Liver (tissue), 4 donors: Measurements from ENCODE around the gene SYCN. TPM values are rescaled to one million over a fixed set of nuclear protein-coding genes. Genes with fewer than 3 reads are reported as not detected.

Experiments
- polyA plus RNA-seq, 2 donors: library from polyadenylated mRNA; stranded (reverse) in 1 of 2; unstranded in 1 of 2; fragments of 200-250 nt in 1 of 2; fragments of >200 nt in 1 of 2; fragmentation: Nextera tagmentation in 1 of 2; extraction: Ambion mirVana in 1 of 2; gene quantifications; one replicate each; pipeline versions ENCODE4 v1.2.1 to v1.2.3, GENCODE V29; 2013 to 2015
- total RNA-seq, 2 donors: library from RNA; depleted of rRNA; stranded (reverse); fragments of >200 nt; gene quantifications; one replicate each; pipeline ENCODE4 v1.2.3, GENCODE V29; 2014
- donor health status: healthy.
- donor health status: healthy.
- donor health status: healthy.

The SYCN gene
- total and polyA plus RNA-seq, 4 donors: not detected

Other genes starting within 250 kb of the SYCN start
- 10 to 100 TPM; 21.3 to 31.9 TPM for gene FBXO17, start 228.5 kb downstream of the SYCN start, total RNA-seq
- gene FBXO17, start 228.5 kb downstream of the SYCN start, polyA plus RNA-seq: 10 to 100 TPM; 19.7 to 25.6 TPM
- gene FBXO27, start 171.7 kb downstream of the SYCN start, total RNA-seq: 1 to 10 TPM; 3.1 to 4.3 TPM
- 1 to 10 TPM; 2.1 to 5.0 TPM for gene FBXO27, start 171.7 kb downstream of the SYCN start, polyA plus RNA-seq
- gene ACP7, start 119.9 kb downstream of the SYCN start, total RNA-seq: under 1 TPM in 1 of 2 donors, not detected in 1; 0.05 TPM
- not detected for gene ACP7, start 119.9 kb downstream of the SYCN start, polyA plus RNA-seq
- 1 to 10 TPM; 5.4 to 9.5 TPM for gene PAK4, start 78.5 kb downstream of the SYCN start, total RNA-seq
- 10 to 100 TPM in 1 of 2 donors, 1 to 10 TPM in 1; 6.0 to 16.6 TPM for gene PAK4, start 78.5 kb downstream of the SYCN start, polyA plus RNA-seq
- not detected for gene NCCRP1, start 7.3 kb downstream of the SYCN start, total RNA-seq
- not detected for gene NCCRP1, start 7.3 kb downstream of the SYCN start, polyA plus RNA-seq
- gene IFNL3, start 40.7 kb upstream of the SYCN start, total RNA-seq: not detected
- not detected for gene IFNL3, start 40.7 kb upstream of the SYCN start, polyA plus RNA-seq
- gene IFNL4, start 44.6 kb upstream of the SYCN start, total RNA-seq: not detected
- gene IFNL4, start 44.6 kb upstream of the SYCN start, polyA plus RNA-seq: not detected
- not detected for gene IFNL2, start 64.1 kb upstream of the SYCN start, total RNA-seq
- not detected for gene IFNL2, start 64.1 kb upstream of the SYCN start, polyA plus RNA-seq
- gene IFNL1, start 92.1 kb upstream of the SYCN start, total RNA-seq: not detected
- not detected for gene IFNL1, start 92.1 kb upstream of the SYCN start, polyA plus RNA-seq
- gene LRFN1, start 116.6 kb upstream of the SYCN start, total RNA-seq: under 1 TPM; 0.75 to 0.98 TPM
- gene LRFN1, start 116.6 kb upstream of the SYCN start, polyA plus RNA-seq: under 1 TPM; 0.11 to 0.55 TPM
- 10 to 100 TPM in 1 of 2 donors, 1 to 10 TPM in 1; 9.1 to 20.6 TPM for gene GMFG, start 131.8 kb upstream of the SYCN start, total RNA-seq
- 10 to 100 TPM; 19.1 to 24.2 TPM for gene GMFG, start 131.8 kb upstream of the SYCN start, polyA plus RNA-seq
- gene SAMD4B, start 138.2 kb upstream of the SYCN start, total RNA-seq: 10 to 100 TPM; 22.5 to 38.4 TPM
- 10 to 100 TPM; 17.3 to 39.4 TPM for gene SAMD4B, start 138.2 kb upstream of the SYCN start, polyA plus RNA-seq
- 10 to 100 TPM; 13.7 to 16.7 TPM for gene PAF1, start 186.8 kb upstream of the SYCN start, total RNA-seq
- gene PAF1, start 186.8 kb upstream of the SYCN start, polyA plus RNA-seq: 10 to 100 TPM; 21.2 to 29.4 TPM
- 10 to 100 TPM; 11.0 to 13.8 TPM for gene MED29, start 187.1 kb upstream of the SYCN start, total RNA-seq
- gene MED29, start 187.1 kb upstream of the SYCN start, polyA plus RNA-seq: 10 to 100 TPM; 21.0 to 24.2 TPM
- 1 to 10 TPM; 3.6 to 9.0 TPM for gene ZFP36, start 202.6 kb upstream of the SYCN start, total RNA-seq
- gene ZFP36, start 202.6 kb upstream of the SYCN start, polyA plus RNA-seq: 10 to 100 TPM; 62.0 to 91.9 TPM
- gene PLEKHG2, start 208.4 kb upstream of the SYCN start, total RNA-seq: 1 to 10 TPM; 3.7 to 4.5 TPM
- gene PLEKHG2, start 208.4 kb upstream of the SYCN start, polyA plus RNA-seq: 1 to 10 TPM; 2.1 to 2.2 TPM
- gene RPS16, start 231.7 kb upstream of the SYCN start, total RNA-seq: 100 to 1,000 TPM; 109 to 111 TPM
- 1,000 to 10,000 TPM in 1 of 2 donors, 100 to 1,000 TPM in 1; 324 to 1,094 TPM for gene RPS16, start 231.7 kb upstream of the SYCN start, polyA plus RNA-seq
- gene SUPT5H, start 241.3 kb upstream of the SYCN start, total RNA-seq: 10 to 100 TPM; 19.3 to 48.0 TPM
- 10 to 100 TPM; 42.5 to 52.5 TPM for gene SUPT5H, start 241.3 kb upstream of the SYCN start, polyA plus RNA-seq